ENCODE results near the gene CENPX. TPM values are rescaled to one million over a fixed set of nuclear protein-coding genes. Genes with fewer than 3 reads are reported as not detected.

Gene CENPX
- polyA plus RNA-seq, 4 donors, result 43.4 to 241 (median 122) TPM

- H3K27ac ChIP-seq (ENCODE audit: low read depth in 1 of 3, low read length in 2 of 3), result no peak overlapping the region
- H3K36me3 ChIP-seq (ENCODE audit: control insufficient read depth in 3 of 3, insufficient read depth in 2 of 3, low read depth in 1 of 3, low read length in 3 of 3), result peaks cover 0 to 45% (median 2%) of the 10 kb centered on the region in 3 donors
- no peak for FAIRE-seq
- DNase-seq, result no peak
- no peaks in the 10 kb centered on the region for H3K27me3 ChIP-seq (ENCODE audit: control insufficient read depth in 3 of 3, insufficient read depth in 3 of 3, low read length in 3 of 3)
- H3K4me3 ChIP-seq (ENCODE audit: low read depth in 1 of 3, low read length in 3 of 3), result no peak overlapping the region
- H3K9me3 ChIP-seq (ENCODE audit: control insufficient read depth in 2 of 2, insufficient read depth in 1 of 2, low read depth in 1 of 2, low read length in 1 of 2), result no peaks in the 10 kb centered on the region
- WGBS, 3 donors, result 91 to 93% (median 93%) methylated on average over 23 to 25 of the region's 25 CpGs
- H3K4me1 ChIP-seq (ENCODE audit: control insufficient read depth in 3 of 3, insufficient read depth in 2 of 3, low read depth in 1 of 3, low read length in 2 of 3), result peaks cover 2 to 14% (median 3%) of the 10 kb centered on the region in 3 donors
Measured at GRCh38 chr17:82047914-82048570, 25.4 kb upstream of the CENPX start.

DNA sequence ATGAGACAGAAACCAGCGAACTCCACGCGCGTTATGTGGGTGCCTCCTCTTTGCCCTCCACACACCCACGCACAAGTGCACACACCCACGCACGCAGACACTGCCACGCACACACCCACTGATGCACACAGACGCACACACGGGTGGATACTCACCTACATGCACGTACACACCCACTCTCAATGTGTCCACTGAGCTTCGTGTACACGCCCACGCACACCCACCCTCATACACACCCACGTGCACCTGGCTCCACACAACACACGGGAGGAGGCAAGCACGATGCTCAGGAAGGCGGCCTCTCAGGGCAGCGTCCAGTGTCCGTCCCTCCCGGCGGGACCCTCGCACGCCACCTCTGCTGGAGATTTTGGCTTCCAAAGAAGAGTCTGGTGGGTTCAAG is 24.7 kb upstream of the CENPX start:
- Histone ChIP-seq H3K4me1 (ENCODE audit: control insufficient read depth in 3 of 3, insufficient read depth in 2 of 3, low read depth in 1 of 3, low read length in 2 of 3) (peaks cover 0 to 8% (median 1%) of the 10 kb centered on the region in 3 donors), H3K4me3 (ENCODE audit: low read depth in 1 of 3, low read length in 3 of 3) (no peak overlapping the region), H3K36me3 (ENCODE audit: control insufficient read depth in 3 of 3, insufficient read depth in 2 of 3, low read depth in 1 of 3, low read length in 3 of 3) (peaks cover 0 to 42% (median 2%) of the 10 kb centered on the region in 3 donors), H3K9me3 (ENCODE audit: control insufficient read depth in 2 of 2, insufficient read depth in 1 of 2, low read depth in 1 of 2, low read length in 1 of 2) (no peaks in the 10 kb centered on the region), H3K27ac (ENCODE audit: low read depth in 1 of 3, low read length in 2 of 3) (no peak overlapping the region), H3K27me3 (ENCODE audit: control insufficient read depth in 3 of 3, insufficient read depth in 3 of 3, low read length in 3 of 3) (no peaks in the 10 kb centered on the region)
- DNase-seq (no peak), FAIRE-seq (no peak)
- WGBS, 3 donors, result 84 to 86% (median 86%) methylated on average over 24 of the region's 24 CpGs

DNA sequence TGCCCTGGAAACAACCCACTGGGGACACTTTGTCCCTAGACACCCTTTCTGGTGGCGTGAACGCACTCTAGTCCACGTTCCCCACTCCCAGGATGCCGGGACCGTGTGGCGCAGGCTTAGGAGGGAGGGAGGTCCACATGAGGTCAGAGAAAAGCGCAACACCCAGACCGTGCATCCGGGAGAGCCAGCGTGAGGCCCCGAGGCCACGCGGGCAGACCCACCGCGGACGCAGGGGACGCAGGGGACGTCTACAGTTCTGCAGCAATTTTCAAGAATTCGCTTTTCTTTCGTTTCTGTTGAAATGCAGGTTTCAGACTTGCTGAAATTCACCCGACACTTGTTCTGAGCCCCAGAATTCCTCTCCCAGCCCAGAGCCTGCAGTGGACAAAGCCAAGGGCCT is 24.2 kb upstream of the CENPX start:
- no peak overlapping the region for H3K27ac ChIP-seq (ENCODE audit: low read depth in 1 of 3, low read length in 2 of 3)
- peaks cover 0 to 8% (median 1%) of the 10 kb centered on the region in 3 donors for H3K4me1 ChIP-seq (ENCODE audit: control insufficient read depth in 3 of 3, insufficient read depth in 2 of 3, low read depth in 1 of 3, low read length in 2 of 3)
- DNase-seq (no peak), FAIRE-seq (no peak)
- H3K36me3 ChIP-seq (ENCODE audit: control insufficient read depth in 3 of 3, insufficient read depth in 2 of 3, low read depth in 1 of 3, low read length in 3 of 3), result peaks cover 0 to 42% (median 2%) of the 10 kb centered on the region in 3 donors
- H3K4me3 ChIP-seq (ENCODE audit: low read depth in 1 of 3, low read length in 3 of 3), result no peak overlapping the region
- WGBS, 3 donors, result 92 to 94% (median 92%) methylated on average over 21 of the region's 21 CpGs
- H3K27me3 ChIP-seq (ENCODE audit: control insufficient read depth in 3 of 3, insufficient read depth in 3 of 3, low read length in 3 of 3), result no peaks in the 10 kb centered on the region
- H3K9me3 ChIP-seq (ENCODE audit: control insufficient read depth in 2 of 2, insufficient read depth in 1 of 2, low read depth in 1 of 2, low read length in 1 of 2), result no peaks in the 10 kb centered on the region

DNA sequence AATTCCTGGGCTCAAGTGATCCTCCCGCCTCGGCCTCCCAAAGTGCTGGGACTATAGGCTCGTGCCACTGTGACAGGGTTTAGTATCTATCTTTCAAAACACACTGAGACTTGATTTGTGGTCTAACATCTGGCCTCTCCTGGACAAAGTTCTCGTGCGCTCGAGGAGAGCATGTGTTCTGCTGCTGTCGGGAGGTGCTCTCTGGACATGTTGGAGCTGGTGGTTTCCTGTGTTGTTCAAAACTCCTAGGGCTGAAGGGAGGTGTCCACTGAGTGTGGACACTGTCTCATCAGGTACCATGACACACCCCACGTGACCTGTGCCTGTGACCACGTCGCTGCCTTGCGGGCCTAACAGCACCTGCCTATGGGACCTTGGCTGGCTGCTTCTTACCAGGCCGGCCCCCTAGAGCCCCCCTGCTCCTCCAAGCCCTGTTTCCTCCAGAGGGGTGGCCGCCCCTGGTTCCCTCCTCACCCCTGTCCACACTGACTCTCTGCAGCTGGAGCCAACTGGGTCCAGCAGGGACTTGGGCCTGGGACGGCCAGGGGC is 23.3 kb upstream of the CENPX start:
- 59 to 74% (median 60%) methylated on average over 14 of the region's 14 CpGs for WGBS, 3 donors

GRCh38 chr17:82043507-82043906 is 20.8 kb upstream of the CENPX start:
- no peak overlapping the region for H3K27ac ChIP-seq (ENCODE audit: low read depth in 1 of 3, low read length in 2 of 3)
- DNase-seq, result no peak
- no peak for FAIRE-seq
- no peak overlapping the region for H3K4me3 ChIP-seq (ENCODE audit: low read depth in 1 of 3, low read length in 3 of 3)
- H3K9me3 ChIP-seq (ENCODE audit: control insufficient read depth in 2 of 2, insufficient read depth in 1 of 2, low read depth in 1 of 2, low read length in 1 of 2), result no peaks in the 10 kb centered on the region
- no peaks in the 10 kb centered on the region for H3K27me3 ChIP-seq (ENCODE audit: control insufficient read depth in 3 of 3, insufficient read depth in 3 of 3, low read length in 3 of 3)
- H3K36me3 ChIP-seq (ENCODE audit: control insufficient read depth in 3 of 3, insufficient read depth in 2 of 3, low read depth in 1 of 3, low read length in 3 of 3), result peaks cover 0 to 22% (median 2%) of the 10 kb centered on the region in 3 donors
- 76 to 90% (median 88%) methylated on average over 16 of the region's 16 CpGs for WGBS, 3 donors
- no peaks in the 10 kb centered on the region for H3K4me1 ChIP-seq (ENCODE audit: control insufficient read depth in 3 of 3, insufficient read depth in 2 of 3, low read depth in 1 of 3, low read length in 2 of 3)

More for the DNA sequence above, 23.3 kb upstream of the CENPX start:
- H3K4me1 ChIP-seq (ENCODE audit: control insufficient read depth in 3 of 3, insufficient read depth in 2 of 3, low read depth in 1 of 3, low read length in 2 of 3), result peaks cover 0 to 8% (median 1%) of the 10 kb centered on the region in 3 donors
- H3K9me3 ChIP-seq (ENCODE audit: control insufficient read depth in 2 of 2, insufficient read depth in 1 of 2, low read depth in 1 of 2, low read length in 1 of 2), result no peaks in the 10 kb centered on the region
- H3K27me3 ChIP-seq (ENCODE audit: control insufficient read depth in 3 of 3, insufficient read depth in 3 of 3, low read length in 3 of 3), result no peaks in the 10 kb centered on the region
- H3K27ac ChIP-seq (ENCODE audit: low read depth in 1 of 3, low read length in 2 of 3), result no peak overlapping the region
- DNase-seq (no peak), FAIRE-seq (no peak)
- no peak overlapping the region for H3K4me3 ChIP-seq (ENCODE audit: low read depth in 1 of 3, low read length in 3 of 3)
- peaks cover 0 to 42% (median 2%) of the 10 kb centered on the region in 3 donors for H3K36me3 ChIP-seq (ENCODE audit: control insufficient read depth in 3 of 3, insufficient read depth in 2 of 3, low read depth in 1 of 3, low read length in 3 of 3)

DNA sequence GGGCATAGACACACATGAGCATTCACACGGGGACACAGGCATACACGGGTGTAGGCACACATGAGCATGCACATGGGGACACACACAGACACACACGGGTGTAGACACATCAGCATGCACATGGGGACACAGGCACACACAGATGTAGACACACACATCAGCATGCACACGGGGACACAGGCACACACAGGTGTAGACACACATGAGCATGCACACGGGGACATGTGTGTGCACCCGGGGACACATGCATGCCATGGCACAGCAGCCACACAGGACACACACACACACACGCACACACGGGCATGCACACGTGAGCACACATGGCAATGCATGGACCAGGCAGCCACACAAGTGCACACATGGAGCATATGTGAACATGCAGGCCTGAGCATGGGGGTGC is 20.0 kb upstream of the CENPX start:
- Histone ChIP-seq H3K4me1 (ENCODE audit: control insufficient read depth in 3 of 3, insufficient read depth in 2 of 3, low read depth in 1 of 3, low read length in 2 of 3) (peaks cover 0 to 5% (median 0%) of the 10 kb centered on the region in 3 donors), H3K27me3 (ENCODE audit: control insufficient read depth in 3 of 3, insufficient read depth in 3 of 3, low read length in 3 of 3) (no peaks in the 10 kb centered on the region), H3K4me3 (ENCODE audit: low read depth in 1 of 3, low read length in 3 of 3) (no peak overlapping the region), H3K36me3 (ENCODE audit: control insufficient read depth in 3 of 3, insufficient read depth in 2 of 3, low read depth in 1 of 3, low read length in 3 of 3) (peaks cover 0 to 14% (median 0%) of the 10 kb centered on the region in 3 donors), H3K27ac (ENCODE audit: low read depth in 1 of 3, low read length in 2 of 3) (no peak overlapping the region), H3K9me3 (ENCODE audit: control insufficient read depth in 2 of 2, insufficient read depth in 1 of 2, low read depth in 1 of 2, low read length in 1 of 2) (no peaks in the 10 kb centered on the region)
- FAIRE-seq (no peak), DNase-seq (no peak)
- 85 to 93% (median 92%) methylated on average over 9 of the region's 9 CpGs for WGBS, 3 donors

DNA sequence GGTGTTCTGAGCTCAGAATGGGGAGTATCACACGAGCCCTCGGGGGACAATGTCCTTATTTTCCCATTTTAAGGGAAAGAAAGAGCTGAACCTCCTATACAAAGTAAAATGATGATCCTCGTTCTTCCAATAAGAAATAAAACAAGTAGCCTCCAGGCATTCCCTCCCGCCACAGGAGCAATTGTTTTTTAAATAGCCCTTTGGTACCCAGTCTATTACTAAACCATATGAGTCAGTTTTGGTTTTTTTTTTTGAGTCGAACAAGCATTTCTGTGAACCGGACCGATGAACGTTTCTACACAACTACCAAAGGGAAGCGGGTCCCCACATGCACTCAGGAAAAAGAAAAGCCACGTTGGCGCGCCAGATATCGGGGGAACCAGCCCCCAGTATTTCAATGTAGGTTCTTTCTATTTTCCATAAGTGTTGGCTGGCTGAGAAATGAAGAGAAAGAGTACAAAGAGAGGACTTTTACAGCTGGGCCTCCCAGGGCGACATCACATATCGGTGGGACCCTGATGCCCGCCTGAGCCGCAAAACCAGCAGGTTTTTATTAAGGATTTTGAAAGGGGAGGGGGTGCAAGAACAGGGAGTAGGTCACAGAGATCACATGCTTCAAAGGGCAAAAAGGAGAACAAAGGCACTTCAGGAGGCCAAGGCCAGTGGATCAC is 18.6 kb upstream of the CENPX start:
- no peak for FAIRE-seq
- no peak for DNase-seq
- no peaks in the 10 kb centered on the region for H3K27me3 ChIP-seq (ENCODE audit: control insufficient read depth in 3 of 3, insufficient read depth in 3 of 3, low read length in 3 of 3)
- 86 to 88% (median 86%) methylated on average over 17 of the region's 17 CpGs for WGBS, 3 donors
- H3K4me3 ChIP-seq (ENCODE audit: low read depth in 1 of 3, low read length in 3 of 3), result no peak overlapping the region
- peaks cover 0 to 5% (median 0%) of the 10 kb centered on the region in 3 donors for H3K36me3 ChIP-seq (ENCODE audit: control insufficient read depth in 3 of 3, insufficient read depth in 2 of 3, low read depth in 1 of 3, low read length in 3 of 3)
- no peak overlapping the region for H3K27ac ChIP-seq (ENCODE audit: low read depth in 1 of 3, low read length in 2 of 3)
- peaks cover under 1 to 13% (median 3%) of the 10 kb centered on the region in 3 donors for H3K4me1 ChIP-seq (ENCODE audit: control insufficient read depth in 3 of 3, insufficient read depth in 2 of 3, low read depth in 1 of 3, low read length in 2 of 3)
- H3K9me3 ChIP-seq (ENCODE audit: control insufficient read depth in 2 of 2, insufficient read depth in 1 of 2, low read depth in 1 of 2, low read length in 1 of 2), result no peaks in the 10 kb centered on the region

GRCh38 chr17:82039695-82040299 is 17.1 kb upstream of the CENPX start:
- 85 to 95% (median 86%) methylated on average over 8 of the region's 8 CpGs for WGBS, 3 donors
- H3K27ac ChIP-seq (ENCODE audit: low read depth in 1 of 3, low read length in 2 of 3), result no peak overlapping the region
- peaks cover 0 to 15% (median 0%) of the 10 kb centered on the region in 3 donors for H3K36me3 ChIP-seq (ENCODE audit: control insufficient read depth in 3 of 3, insufficient read depth in 2 of 3, low read depth in 1 of 3, low read length in 3 of 3)
- DNase-seq, result no peak
- FAIRE-seq, result no peak
- no peaks in the 10 kb centered on the region for H3K27me3 ChIP-seq (ENCODE audit: control insufficient read depth in 3 of 3, insufficient read depth in 3 of 3, low read length in 3 of 3)
- peaks cover 3 to 17% (median 5%) of the 10 kb centered on the region in 3 donors for H3K4me1 ChIP-seq (ENCODE audit: control insufficient read depth in 3 of 3, insufficient read depth in 2 of 3, low read depth in 1 of 3, low read length in 2 of 3)
- no peak overlapping the region for H3K4me3 ChIP-seq (ENCODE audit: low read depth in 1 of 3, low read length in 3 of 3)
- H3K9me3 ChIP-seq (ENCODE audit: control insufficient read depth in 2 of 2, insufficient read depth in 1 of 2, low read depth in 1 of 2, low read length in 1 of 2), result no peaks in the 10 kb centered on the region
